PC-3 (cell line): ENCODE measurements around the gene MAP7D1. TPM values are rescaled to one million over a fixed set of nuclear protein-coding genes. Genes with fewer than 3 reads are reported as not detected.

Experiments used
- ATAC-seq: fragments of 200-7000 bp; cut with Tn5 transposase; 2 replicates; pipeline ENCODE4 v1.9.1; 2020; ENCODE audit warnings: mild to moderate bottlenecking, moderate library complexity
- BruUV-seq: library from RNA; stranded (reverse); fragments of 400-500 nt; replicated peaks from 2 replicates; lab custom pipeline; 2021; lab: Mats Ljungman, UMichigan
- CTCF ChIA-PET: fragments of 300-600 bp; sonication (Branson Sonifier 250); formaldehyde crosslinking; loops from one replicate; lab custom pipeline; 2022; ENCODE audit warnings: antibody characterized with exemption; lab: Charles Lee
- POLR2A ChIA-PET: fragments of 300-600 bp; sonication (Branson Sonifier 250); formaldehyde crosslinking; loops from one replicate; lab custom pipeline; 2022; ENCODE audit warnings: antibody characterized with exemption; ENCODE audit not compliant: unreplicated experiment; lab: Charles Lee
- DNase-seq: peaks from one replicate; pipeline ENCODE4 v3.0.0-alpha.2; 2015
- H2AFZ ChIP-seq: fragments of 300-600 bp; sonication (generic); 2 replicates; pipeline ENCODE4 v1.6.0; 2016; ENCODE audit warnings: antibody characterized with exemption, low read length
- H3F3A ChIP-seq: fragments of 300-600 bp; sonication (generic); one replicate; pipeline ENCODE4 v1.6.0; 2017; ENCODE audit warnings: antibody characterized with exemption, low read length, control low read depth, mild to moderate bottlenecking; ENCODE audit not compliant: unreplicated experiment
- H3K27ac ChIP-seq: fragments of 300-600 bp; sonication (generic); 2 replicates; pipeline ENCODE4 v1.5.1; 2016; ENCODE audit warnings: mild to moderate bottlenecking, low read length
- H3K27me3 ChIP-seq: fragments of 300-600 bp; sonication (generic); 2 replicates; pipeline ENCODE4 v1.6.1; 2016; ENCODE audit warnings: low read length, mixed read lengths
- H3K36me3 ChIP-seq: fragments of 300-600 bp; sonication (generic); 2 replicates; pipeline ENCODE4 v1.6.1; 2016; ENCODE audit warnings: low read depth, mixed run types, low read length, mixed read lengths
- H3K4me1 ChIP-seq: fragments of 300-600 bp; sonication (generic); 2 replicates; pipeline ENCODE4 v1.5.1; 2016; ENCODE audit warnings: low read length; ENCODE audit not compliant: insufficient read depth
- H3K4me2 ChIP-seq: fragments of 300-600 bp; sonication (generic); 2 replicates; pipeline ENCODE4 v1.6.0; 2016; ENCODE audit warnings: low read length
- H3K4me3 ChIP-seq: fragments of 300-600 bp; sonication (generic); 2 replicates; pipeline ENCODE4 v1.5.1; 2016; ENCODE audit warnings: mild to moderate bottlenecking, low read length, mixed read lengths
- H3K79me2 ChIP-seq: fragments of 300-600 bp; sonication (generic); 2 replicates; pipeline ENCODE4 v1.6.1; 2017; ENCODE audit warnings: low read length, mixed read lengths
- H3K9ac ChIP-seq: fragments of 300-600 bp; sonication (generic); 2 replicates; pipeline ENCODE4 v1.6.0; 2016; ENCODE audit warnings: mild to moderate bottlenecking, low read length
- H3K9me2 ChIP-seq: fragments of 300-600 bp; sonication (generic); replicated peaks from 2 replicates; pipeline ENCODE4 v1.6.1; 2016; ENCODE audit warnings: mixed run types, low read length, mixed read lengths
- H3K9me3 ChIP-seq: fragments of 300-600 bp; sonication (generic); 2 replicates; pipeline ENCODE4 v1.6.1; 2016; ENCODE audit warnings: low read length, mixed read lengths
- H4K20me1 ChIP-seq: fragments of 300-600 bp; sonication (generic); 2 replicates; pipeline ENCODE4 v1.6.1; 2016; ENCODE audit warnings: low read length, mixed read lengths
- EZH2 ChIP-seq: fragments of 300-600 bp; sonication (generic); IDR thresholded peaks from one replicate; pipeline ENCODE4 v1.6.1; 2017; ENCODE audit warnings: antibody characterized with exemption, mild to moderate bottlenecking, low read length; ENCODE audit not compliant: unreplicated experiment
- EZH2phosphoT487 ChIP-seq: fragments of 300-600 bp; sonication (generic); IDR thresholded peaks from 2 replicates; pipeline ENCODE4 v1.6.1; 2018; ENCODE audit warnings: mild to moderate bottlenecking, antibody characterized with exemption, low read length, borderline replicate concordance
- intact Hi-C: fragments of 100-400 bp; cut with micrococcal nuclease; formaldehyde crosslinking; loops from 2 replicates; pipeline ENCODE4 v1.9.0; 2023
- total RNA-seq: library from RNA; depleted of rRNA; stranded (reverse); fragments of >200 nt; gene quantifications from 2 replicates; pipeline ENCODE4 v1.2.3, GENCODE V29; 2014
- TF ChIP-seq, protein P1 (sequence below): fragments of 300-600 bp; sonication (generic); conservative IDR thresholded peaks from 2 replicates; pipeline ENCODE4 v1.5.1; 2017; ENCODE audit warnings: antibody characterized with exemption, low read depth, mild to moderate bottlenecking, low read length

Gene MAP7D1
- total RNA-seq, 1 experiment from 2014 or later: 113 TPM

DNA sequence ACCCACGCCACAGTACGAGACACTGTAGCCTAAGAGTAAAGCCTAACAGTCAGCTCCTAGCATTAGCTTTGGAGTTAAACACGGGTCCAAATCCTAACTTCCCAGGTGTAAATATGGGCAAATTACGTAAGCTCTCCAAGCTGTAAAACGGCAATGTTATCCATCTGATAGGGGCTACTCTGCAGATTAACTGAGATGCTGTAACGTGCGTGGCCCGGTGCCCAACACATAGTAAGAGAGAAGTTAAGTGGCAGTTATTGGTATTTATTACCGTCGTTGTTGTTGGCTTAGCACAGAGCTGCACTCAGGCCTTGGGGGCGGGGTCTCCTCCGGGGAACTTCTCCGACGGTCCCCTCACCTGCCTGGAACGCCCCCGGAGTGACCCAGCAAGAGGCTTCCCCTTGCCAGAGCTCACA, 7.1 kb upstream of the MAP7D1 start:
- peak overlapping the region; percentile 76 for H2AFZ ChIP-seq
- H3K4me2 ChIP-seq: peak overlapping the region; percentile 92
- ChIA-PET POLR2A (interaction anchor here (0.6 kb wide), 1 partner anchor 15 kb away, joined by 3 read pairs; no protein-coding TSS in a partner anchor), CTCF (interaction anchor here (0.6 to 1.8 kb wide), 9 partner anchors 14 to 157 kb away, joined by 3 to 31 read pairs (median 6); partner anchors contain the start of gene SH3D21)
- peak overlapping the region; percentile 94 for H3K4me3 ChIP-seq
- peaks cover 50% of the 10 kb centered on the region for H3K79me2 ChIP-seq
- H3K4me1 ChIP-seq: peaks cover 27% of the 10 kb centered on the region
- ATAC-seq (no peak; the same call in 1 of the 2 replicates), DNase-seq (no peak)
- no peaks in the 10 kb centered on the region for H3K9me3 ChIP-seq
- H3K27me3 ChIP-seq: no peaks in the 10 kb centered on the region
- TF ChIP-seq EZH2 (no peak), EZH2phosphoT487 (no peak)
- TF ChIP-seq, protein P1, sequence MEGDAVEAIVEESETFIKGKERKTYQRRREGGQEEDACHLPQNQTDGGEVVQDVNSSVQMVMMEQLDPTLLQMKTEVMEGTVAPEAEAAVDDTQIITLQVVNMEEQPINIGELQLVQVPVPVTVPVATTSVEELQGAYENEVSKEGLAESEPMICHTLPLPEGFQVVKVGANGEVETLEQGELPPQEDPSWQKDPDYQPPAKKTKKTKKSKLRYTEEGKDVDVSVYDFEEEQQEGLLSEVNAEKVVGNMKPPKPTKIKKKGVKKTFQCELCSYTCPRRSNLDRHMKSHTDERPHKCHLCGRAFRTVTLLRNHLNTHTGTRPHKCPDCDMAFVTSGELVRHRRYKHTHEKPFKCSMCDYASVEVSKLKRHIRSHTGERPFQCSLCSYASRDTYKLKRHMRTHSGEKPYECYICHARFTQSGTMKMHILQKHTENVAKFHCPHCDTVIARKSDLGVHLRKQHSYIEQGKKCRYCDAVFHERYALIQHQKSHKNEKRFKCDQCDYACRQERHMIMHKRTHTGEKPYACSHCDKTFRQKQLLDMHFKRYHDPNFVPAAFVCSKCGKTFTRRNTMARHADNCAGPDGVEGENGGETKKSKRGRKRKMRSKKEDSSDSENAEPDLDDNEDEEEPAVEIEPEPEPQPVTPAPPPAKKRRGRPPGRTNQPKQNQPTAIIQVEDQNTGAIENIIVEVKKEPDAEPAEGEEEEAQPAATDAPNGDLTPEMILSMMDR: no peak
- BruUV-seq: TSS peak; percentile 69
- H3K9ac ChIP-seq: peak overlapping the region; percentile 89
- peak overlapping the region; percentile 52 for H3K27ac ChIP-seq
- no peaks in the 10 kb centered on the region for H3F3A ChIP-seq
- H3K9me2 ChIP-seq: no peaks in the 10 kb centered on the region
- 0 out of 2 replicates have a peak, but pooled peaks cover 4% of the 10 kb centered on the region for H3K36me3 ChIP-seq
- intact Hi-C loops: loop anchor here (1.0 to 5.0 kb wide), 6 partner anchors 12 to 136 kb away; partner anchors contain the start of gene THRAP3
- H4K20me1 ChIP-seq: 0 out of 2 replicates have a peak, but pooled peaks cover 7% of the 10 kb centered on the region

DNA sequence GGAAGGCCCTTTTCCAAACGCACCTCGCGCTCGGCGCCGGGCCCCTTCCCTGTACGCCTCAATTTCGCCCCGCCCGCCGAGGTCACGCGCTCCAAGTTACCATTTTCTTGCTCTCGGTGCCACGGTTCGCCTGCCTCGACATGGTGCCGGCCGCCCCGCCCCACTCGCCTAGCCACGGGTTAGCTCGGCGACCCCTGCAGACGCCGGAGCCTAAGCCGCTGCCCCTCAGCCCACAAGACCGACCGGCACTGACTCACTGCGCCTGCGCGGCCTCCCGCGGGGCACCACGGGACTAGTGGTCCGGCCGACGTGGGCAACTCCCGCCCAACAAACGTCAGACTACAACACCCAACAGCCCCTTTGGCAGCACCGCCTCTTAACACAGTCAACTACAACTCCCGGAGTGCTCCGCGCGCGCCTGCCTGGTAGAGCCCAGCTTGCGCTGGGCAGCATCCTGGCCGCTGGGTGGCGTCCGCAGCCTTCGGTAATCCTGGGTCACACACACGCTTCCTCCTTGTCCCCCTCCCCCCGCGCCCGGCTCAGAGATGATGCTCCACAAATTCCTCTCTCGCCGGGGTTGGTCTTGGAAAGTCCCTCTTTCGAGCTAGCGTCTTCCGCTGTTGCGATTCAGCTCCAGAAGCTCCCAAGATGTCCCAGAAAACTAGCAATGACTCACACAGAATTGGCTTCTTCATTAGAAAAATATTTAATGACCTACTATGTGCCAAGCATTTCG, 6.6 kb upstream of the MAP7D1 start, which contains the start of gene TRAPPC3:
Gene TRAPPC3, minus strand, starts transcription at position 250 of the 736 bp plus-strand sequence. Its CDS starts 108 bp downstream, at position 142.
- ATAC-seq (peak; percentile 86), DNase-seq (peak; percentile 99)
- no peaks in the 10 kb centered on the region for H3F3A ChIP-seq
- H3K4me1 ChIP-seq: peaks cover 27% of the 10 kb centered on the region
- peaks cover 44% of the 10 kb centered on the region for H3K79me2 ChIP-seq
- H3K36me3 ChIP-seq: 0 out of 2 replicates have a peak, but pooled peaks cover 4% of the 10 kb centered on the region
- no peaks in the 10 kb centered on the region for H3K9me3 ChIP-seq
- TF ChIP-seq EZH2: no peak
- TF ChIP-seq, protein P1: peak; percentile 96
- no peaks in the 10 kb centered on the region for H3K27me3 ChIP-seq
- peak within 1 kb of the TSS; percentile 94 for H3K4me3 ChIP-seq
- intact Hi-C loops: loop anchor here (1.0 to 5.0 kb wide), 6 partner anchors 12 to 136 kb away; partner anchors contain the start of gene THRAP3
- H3K9ac ChIP-seq: peak within 1 kb of the TSS; percentile 89
- H3K27ac ChIP-seq: peak within 1 kb of the TSS; percentile 96
- ChIA-PET POLR2A (interaction anchor here (0.6 to 1.0 kb wide), 6 partner anchors 10 to 150 kb away, joined by 3 to 14 read pairs (median 3); no protein-coding TSS in a partner anchor), CTCF (interaction anchor here (0.6 to 1.8 kb wide), 14 partner anchors 13 to 194 kb away, joined by 3 to 31 read pairs (median 4); partner anchors contain the start of genes SH3D21 and THRAP3)
- BruUV-seq: no TSS peak
- H4K20me1 ChIP-seq: 0 out of 2 replicates have a peak, but pooled peaks cover 7% of the 10 kb centered on the region
- peak within 1 kb of the TSS; percentile 92 for H3K4me2 ChIP-seq
- H3K9me2 ChIP-seq: no peaks in the 10 kb centered on the region
- peak within 1 kb of the TSS; percentile 76 for H2AFZ ChIP-seq
